SK-N-SH (cell line): ENCODE results near the gene PREB. TPM values are rescaled to one million over a fixed set of nuclear protein-coding genes. Genes with fewer than 3 reads are reported as not detected.

Experiments
- CTCF ChIA-PET: fragments of 300-600, 350-600 bp; formaldehyde crosslinking; extraction: SDS; loops from one replicate; lab custom pipeline; 2021; lab: Yijun Ruan, JAX
- POLR2A ChIA-PET: fragments of 350-600 bp; sonication (Branson Sonifier 250); formaldehyde crosslinking; extraction: SDS; loops from one replicate; lab custom pipeline; 2020; ENCODE audit warnings: antibody characterized with exemption, inconsistent platforms; lab: Yijun Ruan, JAX
- DNase-seq: peaks from one replicate; pipeline ENCODE4 v3.0.0; 2012
- H2AFZ ChIP-seq: fragments of 200-600 bp; sonication (generic); 2 replicates; pipeline ENCODE4 v1.8.1; 2016; ENCODE audit warnings: antibody characterized with exemption, mild to moderate bottlenecking, low read depth
- H3F3A ChIP-seq: fragments of 200-600 bp; sonication (generic); replicated peaks from 2 replicates; pipeline ENCODE3; 2016; ENCODE audit warnings: antibody characterized with exemption, mild to moderate bottlenecking; ENCODE audit not compliant: insufficient read depth
- H3K27ac ChIP-seq, 2 experiments: fragments of 200-500 bp in 1 of 2; fragments of 200-600 bp in 1 of 2; sonication (Bioruptor generic) in 1 of 2; sonication (generic), shearing (Covaris generic) in 1 of 2; 2 replicates each; pipeline versions ENCODE4 v1.5.1 to v1.6.1; 2014 to 2016; ENCODE audit warnings: low read depth in 2 of 2, inconsistent platforms in 1 of 2, low read length in 1 of 2, mild to moderate bottlenecking in 1 of 2, mixed read lengths in 1 of 2
- H3K27me3 ChIP-seq: fragments of 200-600 bp; sonication (generic), shearing (Covaris generic); 2 replicates; pipeline ENCODE4 v1.6.1; 2016; ENCODE audit warnings: mixed run types; ENCODE audit not compliant: insufficient read depth
- H3K36me3 ChIP-seq, 2 experiments: fragments of 200-500 bp in 1 of 2; fragments of 200-600 bp in 1 of 2; sonication (Bioruptor generic) in 1 of 2; sonication (generic) in 1 of 2; replicated peaks in 1 of 2; 2 replicates each; pipeline versions ENCODE3 to v1.5.1; 2014 to 2016; ENCODE audit warnings: low read length in 1 of 2, mild to moderate bottlenecking in 1 of 2; ENCODE audit not compliant: insufficient read depth in 2 of 2, control insufficient read depth in 1 of 2
- H3K4me1 ChIP-seq, 2 experiments: fragments of 200-500 bp in 1 of 2; fragments of 200-600 bp in 1 of 2; sonication (Bioruptor generic) in 1 of 2; sonication (generic), shearing (Covaris generic) in 1 of 2; 2 replicates each; pipeline versions ENCODE4 v1.5.1 to v1.6.1; 2014 to 2016; ENCODE audit warnings: low read depth in 1 of 2, low read length in 1 of 2, mixed run types in 1 of 2; ENCODE audit not compliant: insufficient read depth in 2 of 2, control insufficient read depth in 1 of 2
- H3K4me2 ChIP-seq: fragments of 200-600 bp; sonication (generic), shearing (Covaris generic); 2 replicates; pipeline ENCODE4 v1.6.1; 2017; ENCODE audit warnings: mixed run types
- H3K4me3 ChIP-seq, 2 experiments: fragments of 200-500 bp in 1 of 2; fragments of 200-600 bp in 1 of 2; sonication (Bioruptor generic) in 1 of 2; sonication (generic), shearing (Covaris generic) in 1 of 2; 2 replicates each; pipeline versions ENCODE4 v1.5.1 to v1.8.1; 2014 to 2016; ENCODE audit warnings: low read depth in 2 of 2, inconsistent platforms in 1 of 2, low read length in 1 of 2, mild to moderate bottlenecking in 1 of 2, mixed read lengths in 1 of 2, moderate library complexity in 1 of 2
- H3K79me2 ChIP-seq: fragments of 200-600 bp; sonication (generic); 2 replicates; pipeline ENCODE4 v1.8.1; 2017; ENCODE audit warnings: mild to moderate bottlenecking; ENCODE audit not compliant: insufficient read depth
- H3K9ac ChIP-seq: fragments of 200-600 bp; sonication (generic); 2 replicates; pipeline ENCODE4 v1.6.1; 2017; ENCODE audit warnings: mixed run types
- H3K9me2 ChIP-seq: fragments of 200-600 bp; sonication (generic); 2 replicates; pipeline ENCODE4 v1.6.1; 2017; ENCODE audit warnings: mixed run types
- H3K9me3 ChIP-seq: fragments of 200-600 bp; sonication (generic); 2 replicates; pipeline ENCODE4 v1.6.1; 2017; ENCODE audit warnings: mixed run types, mild to moderate bottlenecking, moderate library complexity
- H4K20me1 ChIP-seq: fragments of 200-600 bp; sonication (generic); 2 replicates; pipeline ENCODE4 v1.6.1; 2017; ENCODE audit warnings: mild to moderate bottlenecking, mixed run types; ENCODE audit not compliant: insufficient read depth
- EP300 ChIP-seq, 2 experiments: IDR thresholded peaks; 2 replicates each; pipeline versions ENCODE4 v1.4.0 to v1.6.1; 2012; ENCODE audit warnings: borderline replicate concordance in 1 of 2, low read depth in 1 of 2, low read length in 1 of 2
- EZH2phosphoT487 ChIP-seq: fragments of 200-600 bp; sonication (generic); IDR thresholded peaks from 2 replicates; pipeline ENCODE4 v1.6.1; 2017; ENCODE audit warnings: low read depth, mixed run types, mild to moderate bottlenecking, antibody characterized with exemption, moderate library complexity, borderline replicate concordance
- FOSL2 ChIP-seq: IDR thresholded peaks from 2 replicates; pipeline ENCODE4 v1.4.0; 2012; ENCODE audit warnings: low read depth, mild to moderate bottlenecking, moderate library complexity, borderline replicate concordance
- FOXJ3 ChIP-seq: sonication (generic); formaldehyde crosslinking; IDR thresholded peaks from 2 replicates; pipeline ENCODE4 v1.5.1; 2020; ENCODE audit warnings: mild to moderate bottlenecking, missing genetic modification reagents
- NRF1 ChIP-seq: IDR thresholded peaks from 2 replicates; pipeline ENCODE4 v1.6.1; 2012; ENCODE audit warnings: low read depth, mild to moderate bottlenecking, low read length
- POLR2AphosphoS5 ChIP-seq: IDR thresholded peaks from 2 replicates; pipeline ENCODE4 v1.6.1; 2012; ENCODE audit warnings: low read depth, low read length
- RAD21 ChIP-seq: IDR thresholded peaks from 2 replicates; pipeline ENCODE4 v1.6.1; 2012; ENCODE audit warnings: mild to moderate bottlenecking, low read length
- RCOR1 ChIP-seq: fragments of 150-350 bp; IDR thresholded peaks from 2 replicates; pipeline ENCODE4 v1.6.1; 2017; ENCODE audit warnings: antibody characterized with exemption, low read length
- REST ChIP-seq: IDR thresholded peaks from 2 replicates; pipeline ENCODE4 v1.6.1; 2012; ENCODE audit warnings: mild to moderate bottlenecking, low read depth, low read length, moderate library complexity
- SMC3 ChIP-seq: IDR thresholded peaks from 2 replicates; pipeline ENCODE4 v1.6.1; 2012; ENCODE audit warnings: low read depth, low read length, improper control_type of control experiment
- TAF1 ChIP-seq: IDR thresholded peaks from 2 replicates; pipeline ENCODE4 v1.6.1; 2012; ENCODE audit warnings: low read depth, mild to moderate bottlenecking, low read length, moderate library complexity, borderline replicate concordance
- TEAD4 ChIP-seq: IDR thresholded peaks from 2 replicates; pipeline ENCODE4 v1.4.0; 2012; ENCODE audit warnings: mild to moderate bottlenecking, borderline replicate concordance; ENCODE audit not compliant: insufficient read depth
- WGBS: methylation state at CpG from one replicate; pipeline ENCODE4 v1.1.6; 2017; ENCODE audit warnings: low lambda C conversion rate; 5-methylcytosine and 5-hydroxymethylcytosine counted together
- polyA plus RNA-seq, 3 experiments: library from polyadenylated mRNA; depleted of rRNA; stranded (reverse); fragments of >200 nt; gene quantifications; 2 replicates each; pipeline ENCODE4 v1.2.3, GENCODE V29; 2012
- TF ChIP-seq, protein P1 (sequence below): IDR thresholded peaks from 2 replicates; pipeline ENCODE4 v1.4.0; 2012; ENCODE audit warnings: low read depth, borderline replicate concordance
- TF ChIP-seq, protein P2 (sequence below): fragments of 150-350 bp; IDR thresholded peaks from 2 replicates; pipeline ENCODE4 v1.6.1; 2017; ENCODE audit warnings: antibody characterized with exemption, low read length, low read depth, borderline replicate concordance
- TF ChIP-seq, protein P3 (sequence below): IDR thresholded peaks from 2 replicates; pipeline ENCODE4; 2012

The PREB gene
- polyA plus RNA-seq, 1 of the 3 experiments (the other 2 are of a cell fraction) = 47.9 TPM

DNA sequence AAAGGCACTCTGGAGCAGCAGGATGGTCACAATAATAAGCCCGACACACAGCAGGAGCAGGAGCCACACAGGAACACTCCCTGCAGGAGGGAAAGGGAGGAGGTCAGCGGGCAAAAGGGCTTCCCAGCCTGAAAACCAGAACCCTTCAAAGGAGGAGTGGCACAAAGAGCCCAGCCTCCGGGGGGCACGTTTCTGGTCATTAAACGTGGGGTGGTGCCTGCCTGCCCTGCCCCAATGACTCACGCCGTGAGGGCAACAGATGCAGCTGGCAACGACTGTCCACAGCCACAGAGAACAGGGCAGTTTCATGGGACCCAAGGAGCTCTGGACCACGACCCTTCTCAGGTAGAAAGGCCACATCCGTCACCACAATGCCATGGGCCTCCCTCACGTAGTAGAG, 3.0 kb downstream of the PREB start:
- Histone ChIP-seq H3K36me3 (peaks cover 9 to 32% of the 10 kb centered on the region in 2 experiments), H3K4me2 (no peak overlapping the region), H4K20me1 (peaks cover 9% of the 10 kb centered on the region; the same call in 1 of the 2 replicates), H3K79me2 (peaks cover 21% of the 10 kb centered on the region), H3K9me3 (no peaks in the 10 kb centered on the region), H3K4me3 (no peak overlapping the region), H3F3A (no peaks in the 10 kb centered on the region), H3K27me3 (no peaks in the 10 kb centered on the region), H3K27ac (no peak overlapping the region), H2AFZ (no peak overlapping the region), H3K9ac (no peak overlapping the region), H3K4me1 (peaks cover 7 to 14% of the 10 kb centered on the region in 2 experiments; a peak in 3 of 4 replicates), H3K9me2 (no peaks in the 10 kb centered on the region)
- no peak for DNase-seq
- ChIA-PET POLR2A (no interaction called here), CTCF (interaction anchor here (1.0 to 6.3 kb wide), 6 partner anchors 8 to 172 kb away, joined by 3 to 43 read pairs (median 18); partner anchors contain the start of gene ABHD1)
- 87% methylated on average over 9 of the region's 11 CpGs for WGBS
- TF ChIP-seq TEAD4 (no peak), FOSL2 (no peak), RAD21 (no peak), TAF1 (no peak), EZH2phosphoT487 (no peak), NRF1 (no peak), RCOR1 (no peak), SMC3 (no peak), POLR2AphosphoS5 (no peak)
- TF ChIP-seq, protein P1, sequence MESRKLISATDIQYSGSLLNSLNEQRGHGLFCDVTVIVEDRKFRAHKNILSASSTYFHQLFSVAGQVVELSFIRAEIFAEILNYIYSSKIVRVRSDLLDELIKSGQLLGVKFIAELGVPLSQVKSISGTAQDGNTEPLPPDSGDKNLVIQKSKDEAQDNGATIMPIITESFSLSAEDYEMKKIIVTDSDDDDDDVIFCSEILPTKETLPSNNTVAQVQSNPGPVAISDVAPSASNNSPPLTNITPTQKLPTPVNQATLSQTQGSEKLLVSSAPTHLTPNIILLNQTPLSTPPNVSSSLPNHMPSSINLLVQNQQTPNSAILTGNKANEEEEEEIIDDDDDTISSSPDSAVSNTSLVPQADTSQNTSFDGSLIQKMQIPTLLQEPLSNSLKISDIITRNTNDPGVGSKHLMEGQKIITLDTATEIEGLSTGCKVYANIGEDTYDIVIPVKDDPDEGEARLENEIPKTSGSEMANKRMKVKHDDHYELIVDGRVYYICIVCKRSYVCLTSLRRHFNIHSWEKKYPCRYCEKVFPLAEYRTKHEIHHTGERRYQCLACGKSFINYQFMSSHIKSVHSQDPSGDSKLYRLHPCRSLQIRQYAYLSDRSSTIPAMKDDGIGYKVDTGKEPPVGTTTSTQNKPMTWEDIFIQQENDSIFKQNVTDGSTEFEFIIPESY = no peak
- TF ChIP-seq, protein P2, sequence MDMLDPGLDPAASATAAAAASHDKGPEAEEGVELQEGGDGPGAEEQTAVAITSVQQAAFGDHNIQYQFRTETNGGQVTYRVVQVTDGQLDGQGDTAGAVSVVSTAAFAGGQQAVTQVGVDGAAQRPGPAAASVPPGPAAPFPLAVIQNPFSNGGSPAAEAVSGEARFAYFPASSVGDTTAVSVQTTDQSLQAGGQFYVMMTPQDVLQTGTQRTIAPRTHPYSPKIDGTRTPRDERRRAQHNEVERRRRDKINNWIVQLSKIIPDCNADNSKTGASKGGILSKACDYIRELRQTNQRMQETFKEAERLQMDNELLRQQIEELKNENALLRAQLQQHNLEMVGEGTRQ = no peak
- TF ChIP-seq, protein P3, sequence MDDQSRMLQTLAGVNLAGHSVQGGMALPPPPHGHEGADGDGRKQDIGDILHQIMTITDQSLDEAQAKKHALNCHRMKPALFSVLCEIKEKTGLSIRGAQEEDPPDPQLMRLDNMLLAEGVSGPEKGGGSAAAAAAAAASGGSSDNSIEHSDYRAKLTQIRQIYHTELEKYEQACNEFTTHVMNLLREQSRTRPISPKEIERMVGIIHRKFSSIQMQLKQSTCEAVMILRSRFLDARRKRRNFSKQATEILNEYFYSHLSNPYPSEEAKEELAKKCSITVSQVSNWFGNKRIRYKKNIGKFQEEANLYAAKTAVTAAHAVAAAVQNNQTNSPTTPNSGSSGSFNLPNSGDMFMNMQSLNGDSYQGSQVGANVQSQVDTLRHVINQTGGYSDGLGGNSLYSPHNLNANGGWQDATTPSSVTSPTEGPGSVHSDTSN = no peak

DNA sequence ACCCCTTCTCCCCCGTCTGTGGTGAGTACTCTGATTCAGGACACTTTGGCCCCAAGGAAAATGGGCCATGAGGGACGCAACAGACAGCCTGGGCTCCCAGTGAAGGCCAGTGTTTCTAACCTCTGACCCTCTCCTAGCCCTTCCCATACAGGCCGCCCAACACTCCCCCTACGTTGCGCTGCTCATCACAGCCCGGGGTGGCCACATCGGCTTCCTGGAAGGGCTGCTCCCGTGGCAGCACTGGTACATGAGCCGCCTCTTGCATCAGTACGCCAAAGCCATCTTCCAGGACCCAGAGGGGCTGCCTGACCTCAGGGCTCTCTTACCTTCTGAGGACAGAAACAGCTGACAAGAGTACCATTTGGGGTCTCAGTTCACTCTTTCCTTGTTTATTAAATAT, 4.0 kb downstream of the PREB start:
- Histone ChIP-seq H3K9me3 (no peaks in the 10 kb centered on the region), H2AFZ (no peak overlapping the region), H4K20me1 (peaks cover 9% of the 10 kb centered on the region; the same call in 1 of the 2 replicates), H3F3A (no peaks in the 10 kb centered on the region), H3K36me3 (peaks cover 9 to 32% of the 10 kb centered on the region in 2 experiments), H3K4me3 (no peak overlapping the region), H3K9ac (no peak overlapping the region), H3K79me2 (peaks cover 21% of the 10 kb centered on the region), H3K9me2 (no peaks in the 10 kb centered on the region), H3K4me1 (peaks cover 7 to 14% of the 10 kb centered on the region in 2 experiments; a peak in 3 of 4 replicates), H3K27ac (no peak overlapping the region), H3K27me3 (no peaks in the 10 kb centered on the region), H3K4me2 (no peak overlapping the region)
- CTCF ChIA-PET = interaction anchor here (6.3 kb wide), 1 partner anchor 41 kb away, joined by 43 read pairs; no protein-coding TSS in a partner anchor
- POLR2A ChIA-PET = no interaction called here
- DNase-seq = no peak
- 93% methylated on average over 10 of the region's 10 CpGs for WGBS
- TF ChIP-seq REST (no peak), EP300 (IDR thresholded peaks at IDR 0.05; ENCODE audit: borderline replicate concordance in 1 of 2, low read depth in 1 of 2, low read length in 1 of 2) (no peak), FOXJ3 (no peak)
- TF ChIP-seq, protein P3 = no peak
- TF ChIP-seq, protein P1 = no peak
